A673 (cell line): ENCODE results near the gene DHX29.

Experiments used
- EZH2 ChIP-seq: fragments of 200-600 bp; sonication (generic); IDR thresholded peaks from 2 replicates; pipeline ENCODE4 v1.6.1; 2017; ENCODE audit warnings: borderline replicate concordance, low read depth, mild to moderate bottlenecking, mixed read lengths, antibody characterized with exemption, low read length; ENCODE audit not compliant: poor library complexity, severe bottlenecking
- TF ChIP-seq, protein P1 (sequence below): fragments of 300-800, 200-600 bp; sonication (generic); conservative IDR thresholded peaks from 2 replicates; pipeline ENCODE4 v1.5.1; 2017; ENCODE audit warnings: low read depth, mild to moderate bottlenecking, antibody characterized with exemption, low read length, moderate library complexity, mixed read lengths

DNA sequence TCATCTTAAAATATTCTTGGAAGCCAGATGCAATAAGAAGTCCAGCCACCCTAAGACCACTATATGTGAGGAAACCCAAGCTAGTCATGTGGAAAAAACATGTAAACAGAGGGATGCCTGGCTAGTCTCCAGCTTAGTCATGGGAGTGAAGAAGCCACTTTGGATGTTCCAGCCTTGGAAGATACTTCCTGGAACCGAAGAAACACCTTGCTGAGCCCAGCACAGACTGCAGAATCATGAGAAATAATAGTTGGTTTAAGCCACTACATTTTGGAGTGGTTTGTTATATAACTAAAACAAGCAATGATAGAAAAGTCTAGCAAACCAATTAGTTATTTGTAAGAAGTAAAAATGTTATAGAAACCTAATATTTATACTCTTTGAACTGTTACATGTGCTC lies 12.6 kb downstream of the DHX29 start:
- TF ChIP-seq, protein P1, sequence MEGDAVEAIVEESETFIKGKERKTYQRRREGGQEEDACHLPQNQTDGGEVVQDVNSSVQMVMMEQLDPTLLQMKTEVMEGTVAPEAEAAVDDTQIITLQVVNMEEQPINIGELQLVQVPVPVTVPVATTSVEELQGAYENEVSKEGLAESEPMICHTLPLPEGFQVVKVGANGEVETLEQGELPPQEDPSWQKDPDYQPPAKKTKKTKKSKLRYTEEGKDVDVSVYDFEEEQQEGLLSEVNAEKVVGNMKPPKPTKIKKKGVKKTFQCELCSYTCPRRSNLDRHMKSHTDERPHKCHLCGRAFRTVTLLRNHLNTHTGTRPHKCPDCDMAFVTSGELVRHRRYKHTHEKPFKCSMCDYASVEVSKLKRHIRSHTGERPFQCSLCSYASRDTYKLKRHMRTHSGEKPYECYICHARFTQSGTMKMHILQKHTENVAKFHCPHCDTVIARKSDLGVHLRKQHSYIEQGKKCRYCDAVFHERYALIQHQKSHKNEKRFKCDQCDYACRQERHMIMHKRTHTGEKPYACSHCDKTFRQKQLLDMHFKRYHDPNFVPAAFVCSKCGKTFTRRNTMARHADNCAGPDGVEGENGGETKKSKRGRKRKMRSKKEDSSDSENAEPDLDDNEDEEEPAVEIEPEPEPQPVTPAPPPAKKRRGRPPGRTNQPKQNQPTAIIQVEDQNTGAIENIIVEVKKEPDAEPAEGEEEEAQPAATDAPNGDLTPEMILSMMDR = no peak
- TF ChIP-seq EZH2 = no peak
